ENCODE results near the gene UBE2G2. TPM values are rescaled to one million over a fixed set of nuclear protein-coding genes. Genes with fewer than 3 reads are reported as not detected.

The UBE2G2 gene
- total and polyA plus RNA-seq, 2 of the 4 experiments (the other 2 are of a cell fraction), result 65.4 to 91.7 TPM

DNA sequence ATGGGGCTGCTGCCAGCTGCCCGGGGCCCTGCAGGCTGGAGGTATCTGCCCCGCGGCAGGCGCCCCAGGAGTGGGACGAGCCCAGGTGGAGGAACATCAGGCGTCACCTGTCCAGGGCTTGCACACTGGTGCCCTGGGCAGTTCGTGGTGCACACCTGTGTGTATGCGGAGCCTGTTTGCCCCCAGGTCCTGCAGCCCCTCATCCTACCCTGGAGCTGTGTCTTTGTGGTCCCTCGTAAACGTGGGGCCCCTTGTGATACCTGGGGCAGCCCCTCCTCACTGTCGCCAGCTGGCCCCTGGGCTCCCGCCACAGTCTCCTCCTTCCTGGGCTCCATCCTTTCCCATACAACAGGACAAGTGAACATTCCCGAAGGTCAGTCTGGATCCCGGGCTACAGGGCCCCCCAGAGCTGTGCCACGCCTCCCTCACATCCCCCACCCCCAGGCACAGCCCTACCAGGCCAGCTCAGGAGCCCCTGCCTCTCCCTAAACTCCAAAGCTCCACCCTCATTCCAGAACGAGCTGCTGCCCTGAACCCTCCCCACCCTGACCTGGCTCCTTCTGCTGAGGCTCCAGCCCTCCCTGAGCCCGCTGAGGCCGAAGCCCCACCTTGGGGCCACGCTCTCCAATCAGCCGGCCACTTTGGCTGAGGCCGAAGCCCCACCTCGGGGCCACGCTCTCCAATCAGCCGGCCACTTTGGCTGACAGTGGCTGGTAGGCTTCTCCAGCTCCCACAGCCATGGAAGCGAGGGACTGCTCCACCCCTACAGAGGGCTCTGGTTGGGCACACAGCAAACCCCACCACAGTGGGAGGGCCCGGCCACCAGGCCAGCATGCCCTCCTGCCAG is 42.6 kb downstream of the UBE2G2 start:
- Histone ChIP-seq H3K14ac (replicated peaks; ENCODE audit: low read depth, low read length) (no peak overlapping the region), H3K4me1 (ENCODE audit: control insufficient read depth, insufficient read depth, low read length) (no peaks in the 10 kb centered on the region), H3K27me3 (ENCODE audit: control insufficient read depth, insufficient read depth, low read length) (peaks cover 3% of the 10 kb centered on the region; the same call in 1 of the 2 replicates), H3K9ac (ENCODE audit: low read depth, low read length) (no peak overlapping the region), H2AK9ac (replicated peaks; ENCODE audit: low read depth, low read length, poor library complexity) (no peak overlapping the region), H3K4me2 (ENCODE audit: low read depth, low read length) (no peak overlapping the region), H4K5ac (ENCODE audit: low read depth, low read length) (no peak overlapping the region), H4K91ac (ENCODE audit: insufficient read depth, low read depth, low read length) (no peak overlapping the region), H2AFZ (replicated peaks; ENCODE audit: low read length, poor library complexity) (no peak overlapping the region), H3K23ac (ENCODE audit: low read depth, low read length) (no peak overlapping the region), H3K4me3 (ENCODE audit: insufficient read depth, low read depth, low read length) (no peak overlapping the region), H3K4ac (ENCODE audit: low read depth, low read length) (no peak overlapping the region), H3K56ac (ENCODE audit: extremely low read depth, insufficient read depth, low read length) (no peak overlapping the region), H2AK5ac (ENCODE audit: low read depth, low read length) (no peak overlapping the region), H3K9me3 (ENCODE audit: control insufficient read depth, insufficient read depth, low read length) (0 out of 2 replicates have a peak, but pooled peaks cover 2% of the 10 kb centered on the region), H2BK20ac (ENCODE audit: low read depth, low read length) (no peak overlapping the region), H3K36me3 (ENCODE audit: control insufficient read depth, insufficient read depth, low read length) (no peaks in the 10 kb centered on the region), H2BK15ac (ENCODE audit: low read depth, low read length) (no peak overlapping the region), H4K8ac (ENCODE audit: low read depth in 2 of 2, low read length in 2 of 2) (no peak overlapping the region), H2BK5ac (ENCODE audit: low read depth, low read length, poor library complexity, severe bottlenecking) (no peak overlapping the region), H3K18ac (ENCODE audit: low read depth, low read length) (no peak overlapping the region), H2BK120ac (ENCODE audit: low read depth, low read length) (no peak overlapping the region), H4K20me1 (ENCODE audit: insufficient read depth, low read length) (no peaks in the 10 kb centered on the region; the same call in none of the 2 replicates), H3K27ac (ENCODE audit: insufficient read depth, low read length) (no peak overlapping the region), H3K9me1 (ENCODE audit: insufficient read depth, low read length) (no peaks in the 10 kb centered on the region), H3K79me1 (ENCODE audit: low read depth in 1 of 2, low read length in 2 of 2) (no peaks in the 10 kb centered on the region)
- dilution Hi-C loops (cut with HindIII; ENCODE audit: low sequenced_read_pairs, unreplicated experiment) (no loop called here), intact Hi-C loops (cut with micrococcal nuclease) (no loop called here), in situ Hi-C loops (cut with MboI; ENCODE audit: low sequenced_read_pairs) (no loop called here)
- TF ChIP-seq MAFK (IDR thresholded peaks at IDR 0.05; ENCODE audit: low read depth, low read length) (no peak), FOS (IDR thresholded peaks at IDR 0.05; ENCODE audit: low read depth, low read length) (no peak), NFE2L2 (IDR thresholded peaks at IDR 0.05; ENCODE audit: low read depth, low read length) (no peak), POLR2A (IDR thresholded peaks at IDR 0.05; ENCODE audit: low read depth, low read length) (no peak), BHLHE40 (IDR thresholded peaks at IDR 0.05; ENCODE audit: low read depth, low read length) (no peak), SMC3 (IDR thresholded peaks at IDR 0.05; ENCODE audit: low read depth, low read length) (no peak), CHD1 (IDR thresholded peaks at IDR 0.05; ENCODE audit: low read depth, low read length) (no peak)
- TF ChIP-seq, protein P1, sequence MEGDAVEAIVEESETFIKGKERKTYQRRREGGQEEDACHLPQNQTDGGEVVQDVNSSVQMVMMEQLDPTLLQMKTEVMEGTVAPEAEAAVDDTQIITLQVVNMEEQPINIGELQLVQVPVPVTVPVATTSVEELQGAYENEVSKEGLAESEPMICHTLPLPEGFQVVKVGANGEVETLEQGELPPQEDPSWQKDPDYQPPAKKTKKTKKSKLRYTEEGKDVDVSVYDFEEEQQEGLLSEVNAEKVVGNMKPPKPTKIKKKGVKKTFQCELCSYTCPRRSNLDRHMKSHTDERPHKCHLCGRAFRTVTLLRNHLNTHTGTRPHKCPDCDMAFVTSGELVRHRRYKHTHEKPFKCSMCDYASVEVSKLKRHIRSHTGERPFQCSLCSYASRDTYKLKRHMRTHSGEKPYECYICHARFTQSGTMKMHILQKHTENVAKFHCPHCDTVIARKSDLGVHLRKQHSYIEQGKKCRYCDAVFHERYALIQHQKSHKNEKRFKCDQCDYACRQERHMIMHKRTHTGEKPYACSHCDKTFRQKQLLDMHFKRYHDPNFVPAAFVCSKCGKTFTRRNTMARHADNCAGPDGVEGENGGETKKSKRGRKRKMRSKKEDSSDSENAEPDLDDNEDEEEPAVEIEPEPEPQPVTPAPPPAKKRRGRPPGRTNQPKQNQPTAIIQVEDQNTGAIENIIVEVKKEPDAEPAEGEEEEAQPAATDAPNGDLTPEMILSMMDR (conservative IDR thresholded peaks at IDR 0.05; ENCODE audit: low read depth, low read length), result no peak
- TF ChIP-seq, protein P2, sequence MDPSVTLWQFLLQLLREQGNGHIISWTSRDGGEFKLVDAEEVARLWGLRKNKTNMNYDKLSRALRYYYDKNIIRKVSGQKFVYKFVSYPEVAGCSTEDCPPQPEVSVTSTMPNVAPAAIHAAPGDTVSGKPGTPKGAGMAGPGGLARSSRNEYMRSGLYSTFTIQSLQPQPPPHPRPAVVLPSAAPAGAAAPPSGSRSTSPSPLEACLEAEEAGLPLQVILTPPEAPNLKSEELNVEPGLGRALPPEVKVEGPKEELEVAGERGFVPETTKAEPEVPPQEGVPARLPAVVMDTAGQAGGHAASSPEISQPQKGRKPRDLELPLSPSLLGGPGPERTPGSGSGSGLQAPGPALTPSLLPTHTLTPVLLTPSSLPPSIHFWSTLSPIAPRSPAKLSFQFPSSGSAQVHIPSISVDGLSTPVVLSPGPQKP (IDR thresholded peaks at IDR 0.05; ENCODE audit: borderline replicate concordance, low read depth, low read length), result no peak
- ATAC-seq (ENCODE audit: low read depth) (no peak), DNase-seq (no peak)
- no TSS peak for BruUV-seq (replicated peaks)
- POLR2A ChIA-PET (ENCODE audit: unreplicated experiment), result no interaction called here
- CTCF ChIA-PET, result no interaction called here
- WGBS, 2 experiments (ENCODE audit: extremely low coverage in 2 of 2, insufficient read length in 1 of 2), result 72% methylated on average over 6 of the region's 26 CpGs; no CpG with 5 or more reads in 1 of the 2 experiments
